ENCODE measurements around the gene PCLAF.
"Not testable (repeated sequence)": the region's sequence is repeated elsewhere in the genome, so short reads cannot be mapped to it uniquely, and the experiment has no call there.

Gene PCLAF

GRCh38 chr15:64361259-64361658 is 20.0 kb downstream of the PCLAF start:
- DNase-seq (ENCODE audit: low spot score), result no peak

- DNase-seq (ENCODE audit: low spot score), result no peak
These were observed 24.6 kb downstream of the PCLAF start for GRCh38 chr15:64356710-64357040.

- DNase-seq (ENCODE audit: low spot score), result peak; percentile 98
These were observed 25.1 kb downstream of the PCLAF start, which contains the start of gene CSNK1G1 for GRCh38 chr15:64355944-64356709. TSS of gene CSNK1G1 (minus strand) at chr15:64356173. CDS start at chr15:64300499, 55,674 bp downstream.

GRCh38 chr15:64355348-64355943 is 25.8 kb downstream of the PCLAF start:
- DNase-seq (ENCODE audit: low spot score), result no peak

- no peak for DNase-seq (ENCODE audit: low spot score)
These were observed 26.4 kb downstream of the PCLAF start for GRCh38 chr15:64354688-64355344.

- DNase-seq (ENCODE audit: low spot score), result no peak
These were observed 30.0 kb downstream of the PCLAF start for GRCh38 chr15:64351265-64351664.

GRCh38 chr15:64349375-64349774 is 31.9 kb downstream of the PCLAF start:
- DNase-seq (ENCODE audit: low spot score), result no peak

- no peak for DNase-seq (ENCODE audit: low spot score)
These were observed 32.8 kb downstream of the PCLAF start for GRCh38 chr15:64348455-64348854.

- DNase-seq (ENCODE audit: low spot score), result not testable (repeated sequence)
These were observed 35.0 kb downstream of the PCLAF start for GRCh38 chr15:64346242-64346641.

- no peak for DNase-seq (ENCODE audit: low spot score)
These were observed 36.5 kb downstream of the PCLAF start for GRCh38 chr15:64344651-64345294.

- DNase-seq (ENCODE audit: low spot score), result no peak
These were observed 37.4 kb downstream of the PCLAF start for GRCh38 chr15:64343841-64344240.

- no peak for DNase-seq (ENCODE audit: low spot score)
These were observed 38.0 kb downstream of the PCLAF start for GRCh38 chr15:64343222-64343621.

- no peak for DNase-seq (ENCODE audit: low spot score)
These were observed 39.3 kb downstream of the PCLAF start for GRCh38 chr15:64341961-64342360.

- DNase-seq (ENCODE audit: low spot score), result no peak
These were observed 40.9 kb downstream of the PCLAF start for GRCh38 chr15:64340355-64340754.

- DNase-seq (ENCODE audit: low spot score), result no peak
These were observed 43.5 kb downstream of the PCLAF start for GRCh38 chr15:64337761-64338160.

GRCh38 chr15:64333986-64334929 is 47.0 kb downstream of the PCLAF start:
- no peak for DNase-seq (ENCODE audit: low spot score)

- no peak for DNase-seq (ENCODE audit: low spot score)
These were observed 47.7 kb downstream of the PCLAF start for GRCh38 chr15:64333516-64333915.

- not testable (repeated sequence) for DNase-seq (ENCODE audit: low spot score)
These were observed 49.6 kb downstream of the PCLAF start for GRCh38 chr15:64331668-64332067.

GRCh38 chr15:64326975-64327374 is 54.3 kb downstream of the PCLAF start:
- not testable (repeated sequence) for DNase-seq (ENCODE audit: low spot score)

- not testable (repeated sequence) for DNase-seq (ENCODE audit: low spot score)
These were observed 54.8 kb downstream of the PCLAF start for GRCh38 chr15:64326458-64326857.

GRCh38 chr15:64324165-64324877 is 56.9 kb downstream of the PCLAF start:
- DNase-seq (ENCODE audit: low spot score), result no peak

Data from pons (tissue), 1 donor.